HG03575 (cell line): Measurements from ENCODE around the gene TMEM170A.
"Not testable (repeated sequence)": the region's sequence is repeated elsewhere in the genome, so short reads cannot be mapped to it uniquely, and the experiment has no call there.

Experiments
- ATAC-seq: cut with Tn5 transposase; IDR thresholded peaks from one replicate; pipeline ENCODE4 v1.9.1; 2021; ENCODE audit not compliant: unreplicated experiment, insufficient number of reproducible peaks, low FRiP score; ENCODE audit errors: extremely low read depth

TMEM170A gene, protein sequence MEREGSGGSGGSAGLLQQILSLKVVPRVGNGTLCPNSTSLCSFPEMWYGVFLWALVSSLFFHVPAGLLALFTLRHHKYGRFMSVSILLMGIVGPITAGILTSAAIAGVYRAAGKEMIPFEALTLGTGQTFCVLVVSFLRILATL

DNA sequence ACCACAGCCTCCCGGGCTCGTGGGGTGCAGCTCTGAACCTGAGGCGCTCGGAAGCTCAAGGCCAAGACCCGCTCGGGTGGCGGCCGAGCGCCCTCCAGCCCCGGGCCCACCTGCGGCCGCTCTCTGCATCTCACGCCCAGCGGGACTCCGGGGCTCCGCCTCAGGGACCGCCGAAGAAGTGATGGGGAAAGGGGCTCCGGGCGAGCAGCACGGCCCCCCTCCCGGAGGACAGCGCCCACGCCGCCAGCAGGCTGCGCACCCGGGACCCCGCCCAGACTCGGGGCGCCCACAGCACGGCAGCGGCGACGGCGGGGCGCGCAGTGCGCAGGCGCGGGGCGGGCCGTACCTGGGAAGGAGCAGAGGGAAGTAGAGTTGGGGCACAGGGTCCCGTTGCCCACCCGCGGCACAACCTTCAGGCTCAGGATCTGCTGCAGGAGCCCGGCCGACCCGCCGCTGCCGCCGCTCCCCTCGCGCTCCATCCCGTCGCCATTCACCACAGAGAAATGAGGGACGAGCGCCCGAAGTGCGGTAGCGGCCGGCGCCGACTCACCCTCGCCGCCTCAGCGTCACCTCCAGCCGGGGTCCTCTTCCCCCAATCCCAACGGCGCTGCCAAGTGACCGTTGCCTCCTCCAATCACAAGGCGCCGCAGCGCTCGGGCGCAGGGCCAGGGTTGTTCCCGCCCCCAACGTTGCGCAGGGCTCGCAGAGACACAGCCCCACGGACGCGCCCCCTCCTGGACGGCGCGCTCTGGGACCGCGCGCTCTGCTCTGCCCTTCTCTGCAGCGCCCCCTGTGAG is at the start of gene TMEM170A:
Gene TMEM170A (minus strand): TSS at position 568 of the 797 bp plus-strand sequence. CDS start 89 bp downstream, at position 479.
- peak; percentile 59 for ATAC-seq

DNA sequence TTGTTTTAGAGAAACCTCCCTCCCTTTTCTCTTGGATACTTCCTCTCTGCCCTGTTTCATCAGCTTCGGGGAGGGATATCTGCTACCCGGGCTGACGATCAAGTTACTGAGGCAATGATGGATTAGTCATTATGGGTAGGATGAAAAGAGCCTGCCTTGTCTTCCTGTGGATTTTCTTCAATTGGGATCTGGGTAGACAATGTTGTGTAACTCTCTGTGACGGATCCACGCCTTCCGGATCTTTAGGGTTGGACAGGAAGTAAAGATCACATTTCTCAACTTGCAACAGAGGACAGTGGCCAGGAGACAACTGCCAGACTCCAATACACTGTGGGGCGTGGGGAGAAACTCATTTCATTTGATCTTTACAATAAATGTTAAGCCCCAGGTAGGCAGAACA is 42.1 kb upstream of the TMEM170A start:
- no peak for ATAC-seq

DNA sequence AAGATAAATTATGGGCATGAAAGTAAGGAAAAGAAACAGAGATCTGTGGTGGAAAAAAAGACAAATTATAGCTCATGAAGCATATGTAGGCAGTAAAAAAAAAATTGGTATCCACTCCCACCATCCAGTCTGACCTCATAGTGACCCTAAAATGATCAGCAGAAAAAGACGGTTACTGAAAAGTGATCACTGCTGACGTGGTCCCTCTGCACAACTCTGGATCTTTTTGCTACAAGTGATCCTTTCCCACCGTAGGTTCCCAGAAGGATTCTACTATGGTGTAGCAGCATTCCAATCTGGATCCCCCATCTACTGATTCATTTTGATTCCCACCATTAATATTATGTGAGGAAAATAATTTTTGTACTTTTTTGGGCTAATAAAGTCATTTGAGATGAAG is 41.6 kb upstream of the TMEM170A start:
- ATAC-seq = no peak

DNA sequence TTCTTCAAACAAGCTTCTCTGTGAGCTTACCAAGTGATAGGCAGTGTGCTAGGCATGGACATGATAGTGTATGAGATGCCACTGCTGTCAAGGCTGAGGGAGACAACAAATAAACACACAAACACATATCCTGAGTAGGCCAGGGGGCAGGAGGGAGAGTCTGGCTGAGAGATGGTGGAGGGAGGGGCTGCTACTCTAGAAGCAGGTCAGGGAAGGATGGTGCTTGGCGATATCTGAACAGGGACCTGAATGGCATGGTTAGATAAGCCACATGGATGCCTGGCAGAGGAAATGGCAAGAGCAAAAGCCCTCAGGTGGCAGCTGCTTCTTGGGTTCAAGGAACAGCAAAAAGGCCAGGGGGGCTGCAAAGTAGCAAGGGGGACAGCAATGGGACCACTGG is 39.3 kb upstream of the TMEM170A start:
- ATAC-seq = no peak

DNA sequence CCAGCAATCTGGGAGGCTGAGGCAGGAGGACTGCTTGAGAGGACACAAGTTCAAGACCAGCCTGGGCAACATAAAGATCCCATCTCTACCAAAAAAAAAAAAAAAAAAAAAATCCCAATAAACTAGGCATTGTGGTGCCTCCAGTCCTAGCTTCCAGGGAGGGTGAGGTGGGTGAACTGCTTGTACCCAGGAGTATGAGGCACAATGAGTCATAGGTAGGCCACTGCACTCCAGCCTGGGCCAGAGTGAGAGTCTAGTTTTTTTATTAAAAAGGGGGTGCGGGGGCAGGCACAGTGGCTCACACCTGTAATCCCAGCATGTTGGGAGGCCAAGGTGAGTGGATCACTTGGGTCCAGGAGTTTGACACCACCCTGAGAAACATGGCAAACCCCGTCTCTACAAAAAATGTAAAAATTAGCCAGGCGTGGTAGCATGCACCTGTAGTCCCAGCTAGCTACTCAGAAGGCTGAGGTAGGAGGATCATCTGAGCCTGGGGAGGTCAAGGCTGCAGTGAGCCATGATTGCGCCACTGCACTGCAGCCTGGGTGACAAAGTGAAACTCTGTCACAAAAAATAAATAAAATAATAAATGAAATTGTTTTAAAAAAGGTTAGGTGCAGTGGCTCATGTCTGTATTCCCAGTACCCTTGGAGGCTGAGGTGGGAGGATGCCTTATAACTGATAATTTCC is 38.6 kb upstream of the TMEM170A start:
- no peak for ATAC-seq

DNA sequence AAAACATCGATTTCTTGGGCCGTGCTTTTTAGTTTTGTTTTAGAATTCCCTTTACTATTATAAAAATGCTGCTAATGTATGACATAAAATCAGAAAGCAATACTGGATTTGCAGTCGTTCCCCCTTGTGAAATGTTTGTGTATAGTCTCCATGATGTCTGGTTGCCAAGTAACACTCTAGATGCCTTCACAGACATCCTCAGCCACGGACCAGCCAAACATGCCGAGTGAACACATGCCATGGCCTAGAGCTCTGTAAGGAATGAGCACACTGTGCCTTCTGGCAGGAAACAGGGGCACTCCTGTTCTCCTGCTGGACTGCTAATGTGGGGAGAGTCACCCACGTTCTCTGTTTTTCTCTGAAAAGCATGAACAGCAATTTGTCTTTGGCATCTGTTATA is 37.3 kb upstream of the TMEM170A start:
- ATAC-seq = not testable (repeated sequence)

DNA sequence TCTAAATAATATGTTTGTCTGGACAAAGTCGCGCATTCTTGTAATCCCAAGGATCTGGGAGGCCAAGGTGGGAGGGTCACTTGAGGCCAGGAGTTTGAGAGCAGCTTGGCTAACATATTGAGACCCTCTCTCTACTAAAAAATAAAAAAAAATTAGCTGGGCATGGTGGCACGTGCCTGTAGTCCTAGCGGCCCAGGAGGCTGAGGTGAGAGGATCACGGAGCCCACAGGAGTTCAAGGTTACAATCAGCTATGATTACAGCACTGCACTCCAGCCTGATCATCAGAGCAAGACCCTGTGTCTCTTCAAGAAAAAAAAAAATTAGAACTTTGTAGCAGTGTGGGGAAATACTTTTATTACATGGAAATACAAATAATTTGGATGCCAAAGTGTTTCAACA is 36.9 kb upstream of the TMEM170A start:
- no peak for ATAC-seq

DNA sequence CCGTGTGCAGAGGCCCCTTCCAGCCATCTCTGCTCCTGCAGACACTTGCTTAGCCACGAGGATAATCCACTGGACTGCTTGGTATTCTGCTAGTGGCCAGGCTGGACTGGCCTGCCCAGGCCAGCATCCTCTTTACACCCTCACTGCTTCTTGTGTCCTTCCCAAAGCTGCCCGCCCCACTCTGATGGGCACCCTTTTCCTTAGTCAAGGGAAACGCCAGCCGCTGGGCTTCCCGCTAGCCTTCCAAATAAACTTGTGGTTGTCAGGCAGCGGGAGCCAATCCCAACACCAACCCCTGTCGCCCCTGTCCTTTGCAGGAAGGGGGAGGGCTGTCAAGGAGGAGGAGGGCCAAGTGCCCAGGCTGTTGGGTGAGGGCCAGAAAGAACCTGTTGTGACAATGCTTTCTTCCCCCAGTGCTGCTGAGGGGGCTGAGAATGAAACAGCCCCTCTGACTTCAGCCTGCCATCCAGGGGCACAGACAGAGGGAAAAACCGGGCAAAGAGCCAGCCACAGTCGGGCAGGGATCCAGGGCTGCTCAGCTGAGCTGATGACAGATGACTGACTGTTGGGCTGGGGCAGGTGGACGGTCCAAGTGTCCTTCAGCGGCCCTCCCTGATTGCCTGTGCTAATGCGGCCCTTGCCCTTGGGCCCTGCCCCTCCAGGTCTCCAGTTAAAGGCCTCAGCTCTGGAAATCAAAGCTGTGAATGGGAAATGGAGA is 34.3 kb upstream of the TMEM170A start:
- not testable (repeated sequence) for ATAC-seq

DNA sequence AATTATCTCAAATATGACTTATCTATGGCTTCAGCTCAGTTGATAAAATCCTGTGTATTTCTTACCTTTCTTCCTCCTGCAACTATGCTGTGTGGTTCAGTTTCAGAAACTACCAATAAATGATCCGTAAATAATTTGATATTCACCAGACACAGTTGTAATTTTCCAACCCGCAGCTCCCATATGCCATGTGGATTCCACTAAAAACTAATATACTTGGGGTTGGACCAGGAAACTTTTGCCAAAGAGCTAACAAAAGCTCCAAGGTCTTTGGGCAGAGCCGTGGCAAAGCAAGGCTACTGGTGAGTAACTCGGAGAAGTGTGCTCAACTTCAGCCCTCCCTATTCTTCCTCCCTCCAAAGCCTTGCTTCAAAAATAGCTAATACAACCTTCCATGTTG is 33.1 kb upstream of the TMEM170A start:
- ATAC-seq = no peak

DNA sequence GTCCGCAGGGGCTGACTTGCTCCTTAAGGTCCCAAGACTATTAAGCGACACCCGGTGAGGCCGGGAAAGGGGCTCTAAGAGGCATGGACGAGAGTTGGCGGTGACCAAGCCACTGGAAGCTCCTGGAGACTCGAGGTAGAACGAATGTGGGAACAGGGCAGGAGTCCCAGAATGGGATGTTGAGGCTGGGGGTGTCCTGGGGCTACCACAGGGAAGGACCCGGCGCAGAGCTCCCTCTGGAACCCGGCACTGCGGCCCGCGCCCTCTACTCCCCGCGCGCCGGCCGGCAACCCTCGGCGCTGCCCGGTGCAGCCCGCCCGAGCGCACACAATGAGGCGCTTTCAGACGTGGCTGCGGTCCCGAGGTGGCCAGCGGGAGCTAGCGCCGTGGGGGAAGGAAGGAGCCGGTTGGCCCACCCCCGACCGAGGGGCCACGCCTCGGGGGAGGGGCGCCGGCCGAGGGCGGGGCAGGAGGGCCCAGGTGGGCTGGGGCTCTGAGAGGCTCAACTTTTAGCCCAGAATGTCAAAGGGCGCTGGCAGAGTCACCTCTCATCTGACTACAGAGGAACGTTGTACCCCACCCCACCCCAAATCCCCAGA is 30.7 kb upstream of the TMEM170A start, which contains the start of gene CHST6:
Gene CHST6 (minus strand): TSS at position 366 of the 599 bp plus-strand sequence. CDS start 15,613 bp downstream, outside the sequence.
- no peak for ATAC-seq

DNA sequence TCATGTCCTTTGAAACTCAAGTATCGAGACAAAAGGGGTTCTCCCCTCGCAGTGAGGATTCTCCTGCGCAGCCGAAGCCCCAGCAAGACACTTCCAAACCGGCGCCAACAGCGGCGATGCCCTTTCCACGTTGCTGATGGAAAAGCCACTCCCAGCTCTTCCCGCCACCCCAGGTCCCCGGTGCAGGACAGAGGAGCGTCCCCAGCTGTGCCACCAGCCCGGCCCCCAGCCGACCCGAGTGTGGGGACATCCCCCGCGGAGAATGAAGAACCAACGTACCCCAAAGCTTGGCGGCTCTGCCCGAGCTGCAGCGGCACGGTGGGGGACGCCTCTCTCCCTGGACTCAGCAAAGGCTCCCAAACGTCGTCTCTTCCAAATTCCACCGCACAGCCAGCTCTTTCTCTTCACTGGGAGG is 30.2 kb upstream of the TMEM170A start:
- no peak for ATAC-seq

DNA sequence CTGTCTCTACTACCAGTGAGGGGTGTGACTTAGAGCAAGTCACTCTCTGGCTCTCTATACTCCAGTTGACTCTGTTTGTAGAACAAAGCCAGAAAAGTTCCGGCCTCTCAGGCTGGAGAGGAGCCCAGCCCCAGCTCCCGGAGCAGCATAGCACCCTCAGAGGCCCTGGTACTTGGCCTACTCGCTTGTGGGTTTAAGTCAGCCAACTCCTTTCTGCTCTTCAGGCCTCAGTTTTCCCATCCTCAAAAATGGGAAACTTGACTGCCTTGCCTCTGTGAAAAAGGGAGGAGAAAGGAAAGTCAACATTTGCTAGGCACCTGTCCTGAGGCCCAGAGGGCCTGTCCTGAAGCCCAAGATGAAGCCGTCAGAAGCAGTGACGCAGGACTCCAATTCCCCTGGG is 29.7 kb upstream of the TMEM170A start:
- ATAC-seq = no peak

DNA sequence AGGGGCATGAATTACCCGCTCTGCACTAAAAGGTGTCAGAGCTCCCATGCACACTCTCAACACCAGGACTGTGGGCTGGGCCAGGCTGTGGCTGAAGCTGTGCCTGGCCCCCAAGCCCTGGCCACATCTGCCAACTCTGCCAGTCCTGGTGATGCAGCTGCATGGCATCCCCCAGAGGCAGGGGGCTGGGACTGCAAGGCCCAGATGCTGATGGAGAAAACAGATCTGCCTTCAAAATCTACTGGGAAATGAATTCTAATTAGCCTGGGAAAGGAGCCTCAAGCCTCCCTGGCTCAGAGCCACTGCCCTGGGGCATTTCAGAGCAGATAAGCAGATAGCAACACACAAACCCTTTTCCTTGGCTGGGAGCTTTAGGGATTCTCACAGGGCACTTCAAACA is 27.4 kb upstream of the TMEM170A start:
- no peak for ATAC-seq

DNA sequence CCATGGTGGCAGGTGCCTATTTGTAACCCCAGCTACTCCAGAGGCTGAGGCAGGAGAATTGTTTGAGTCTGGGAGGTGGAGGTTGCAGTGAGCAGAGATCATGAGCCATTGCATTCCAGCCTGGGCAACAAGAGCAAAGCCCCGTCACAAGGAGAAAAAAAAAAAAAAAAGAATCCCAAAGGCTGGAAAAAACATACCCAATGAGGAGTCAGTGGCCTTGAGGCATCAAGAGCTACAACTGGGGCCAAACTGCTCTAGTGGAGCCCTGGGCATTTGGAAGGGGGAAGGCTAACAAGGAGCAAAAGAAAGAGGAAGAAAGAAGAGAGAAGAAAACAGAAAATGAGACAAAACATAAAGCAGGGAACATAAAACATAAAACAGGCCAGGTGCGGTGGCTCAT is 23.8 kb upstream of the TMEM170A start:
- no peak for ATAC-seq

DNA sequence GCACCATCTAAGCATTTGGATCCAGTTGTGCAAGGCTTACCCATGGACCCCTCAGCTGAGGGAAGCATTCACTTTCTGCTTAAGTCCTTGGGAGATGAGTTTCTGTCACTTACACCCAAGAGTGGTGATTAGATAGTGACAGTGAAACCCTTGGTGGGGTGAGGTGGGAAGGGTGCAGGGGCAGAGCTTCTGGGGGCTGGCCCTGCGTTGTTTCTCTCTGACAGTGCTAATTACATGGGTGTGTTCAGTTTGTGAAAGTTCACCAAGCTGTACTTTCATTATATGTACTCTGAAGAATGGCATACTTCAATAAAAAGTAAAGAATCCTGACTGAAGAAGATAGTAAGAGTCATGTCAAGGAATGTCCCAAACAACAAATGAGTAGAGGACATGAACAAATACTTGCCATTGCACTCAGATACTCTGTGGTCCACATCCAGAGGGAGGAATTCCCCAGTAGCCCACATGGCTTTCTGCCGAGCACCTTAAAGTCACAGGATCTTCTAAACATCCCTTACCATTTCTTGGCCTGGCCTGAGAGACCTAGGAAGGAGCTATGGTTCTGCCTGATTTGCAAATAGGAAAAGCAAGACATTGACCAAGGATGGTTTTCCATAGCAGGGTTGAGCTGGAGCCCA is 22.3 kb upstream of the TMEM170A start:
- ATAC-seq = peak; percentile 61

DNA sequence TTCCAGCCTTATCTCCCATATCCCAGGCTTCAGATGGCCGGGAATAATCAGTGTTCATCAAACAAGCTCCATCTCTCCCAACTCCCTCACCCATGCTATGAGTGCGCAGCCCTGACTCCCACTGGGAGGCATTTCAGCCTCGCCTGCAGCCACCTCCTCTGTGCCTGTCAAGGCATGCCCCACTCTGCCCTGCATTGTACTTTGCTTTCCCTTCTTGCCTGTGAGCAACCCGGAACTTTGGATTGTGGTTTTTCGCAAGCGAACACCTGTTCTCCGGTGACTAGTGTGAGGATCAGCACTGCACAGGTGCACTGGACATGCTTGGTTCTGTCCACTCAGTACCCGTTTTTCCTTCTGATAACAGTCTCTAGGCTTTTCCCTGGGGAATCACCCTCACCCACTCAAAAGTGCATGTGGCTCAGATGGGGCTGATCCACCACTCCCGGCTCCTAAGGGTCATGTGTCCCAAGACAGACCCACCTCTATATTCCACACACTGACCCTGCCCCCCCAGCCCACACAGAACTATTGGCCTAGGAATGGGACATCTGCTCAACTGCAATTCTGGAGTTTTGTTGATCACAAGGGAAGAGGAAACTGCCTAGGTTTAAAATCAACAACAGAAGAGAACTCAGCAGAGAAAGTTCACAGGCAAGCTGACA is 21.7 kb upstream of the TMEM170A start:
- no peak for ATAC-seq

DNA sequence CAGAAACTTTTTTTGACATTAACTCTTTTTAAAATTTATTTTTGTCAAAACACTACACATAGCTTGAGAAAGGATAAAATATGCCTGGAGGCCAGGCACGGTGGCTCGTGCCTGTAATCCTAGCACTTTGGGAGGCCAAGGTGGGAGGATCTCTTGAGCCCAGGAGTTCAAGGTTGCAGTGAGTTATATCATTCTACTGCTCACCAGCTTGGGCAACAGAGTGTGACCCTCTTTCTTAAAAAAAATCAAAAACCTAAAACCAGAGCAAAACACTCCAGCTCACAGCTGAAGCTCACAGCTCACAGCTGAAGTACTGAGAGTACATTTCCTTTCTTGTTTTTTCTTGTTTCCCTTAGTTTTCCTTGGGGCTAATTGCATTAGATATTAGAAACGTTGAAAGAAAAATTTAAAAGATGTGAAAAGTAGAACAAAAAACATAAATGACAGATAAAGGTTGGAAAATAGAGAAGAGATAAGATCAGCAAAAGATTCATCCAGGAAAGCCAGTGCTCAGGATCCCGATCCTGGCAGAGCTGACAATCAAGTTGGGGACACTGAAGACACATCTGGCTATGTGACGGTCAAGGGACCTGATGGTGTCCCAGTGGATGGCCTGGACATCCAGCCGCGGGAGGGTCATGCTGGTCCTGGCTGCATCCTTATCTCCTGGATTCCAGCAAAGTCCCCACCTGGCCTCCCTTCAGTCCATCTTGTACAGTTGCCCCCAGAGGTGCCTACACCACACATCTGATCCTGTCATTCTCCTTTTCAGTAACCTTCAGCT is 20.9 kb upstream of the TMEM170A start:
- peak; percentile 31 for ATAC-seq
